RCC 7860 (cell line): ENCODE data around the gene PFKL.
"Not testable (repeated sequence)": the region's sequence is repeated elsewhere in the genome, so short reads cannot be mapped to it uniquely, and the experiment has no call there.

Experiments used
- DNase-seq: peaks from one replicate; pipeline ENCODE4 v3.0.0-alpha.2; 2015; ENCODE audit warnings: low spot score
- FAIRE-seq: peaks from 2 replicates; lab custom pipeline; 2012; peaks lifted over from hg19 to GRCh38; lab: Jason Lieb, UNC

The PFKL gene

GRCh38 chr21:44275041-44275440 is 24.8 kb upstream of the PFKL start:
- DNase-seq = no peak

DNA sequence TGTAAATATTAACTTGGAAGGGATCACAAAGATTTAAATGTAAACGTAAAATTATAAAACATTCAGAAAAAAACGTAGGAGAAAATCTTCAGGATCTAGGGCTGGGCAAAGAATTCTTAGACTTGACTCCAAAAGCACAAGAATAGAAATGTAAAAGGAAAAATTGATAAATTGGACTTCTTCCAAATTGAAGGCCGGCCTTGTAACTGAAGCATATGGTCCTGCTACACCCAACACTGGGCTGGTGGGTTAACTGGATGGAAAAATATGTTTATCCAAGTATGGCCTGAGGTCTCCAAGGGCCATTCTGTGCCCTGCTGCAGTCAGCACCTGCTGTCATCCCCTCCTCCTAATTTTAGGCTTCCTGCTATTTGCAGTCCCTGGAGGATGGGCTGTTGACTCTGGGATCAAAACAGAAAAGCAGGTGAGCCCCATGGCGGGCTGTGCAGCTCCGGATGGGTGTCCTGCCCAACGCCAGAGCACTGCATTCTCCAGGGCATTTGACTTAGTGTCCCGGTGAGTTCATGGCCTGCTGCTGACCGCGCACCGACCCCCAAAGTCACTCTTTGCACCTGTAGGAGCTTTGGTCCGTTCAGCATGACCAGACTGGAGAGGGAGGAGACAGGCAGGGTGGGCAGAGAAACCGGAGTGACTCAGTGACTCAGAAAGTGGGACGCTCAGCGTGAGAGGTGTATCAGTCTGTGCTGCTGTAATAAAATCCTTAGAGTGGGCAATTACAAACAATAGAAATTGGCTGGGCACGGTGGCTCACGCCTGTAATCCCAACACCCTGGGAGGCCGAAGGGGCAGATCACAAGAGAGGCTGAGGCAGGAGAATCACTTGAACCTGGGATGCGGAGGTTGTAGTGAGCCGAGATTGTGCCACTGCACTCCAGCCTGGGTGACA is 20.2 kb upstream of the PFKL start:
- FAIRE-seq = no peak
- DNase-seq = no peak

More at GRCh38 chr21:44275041-44275440, 24.8 kb upstream of the PFKL start:
- no peak for FAIRE-seq

DNA sequence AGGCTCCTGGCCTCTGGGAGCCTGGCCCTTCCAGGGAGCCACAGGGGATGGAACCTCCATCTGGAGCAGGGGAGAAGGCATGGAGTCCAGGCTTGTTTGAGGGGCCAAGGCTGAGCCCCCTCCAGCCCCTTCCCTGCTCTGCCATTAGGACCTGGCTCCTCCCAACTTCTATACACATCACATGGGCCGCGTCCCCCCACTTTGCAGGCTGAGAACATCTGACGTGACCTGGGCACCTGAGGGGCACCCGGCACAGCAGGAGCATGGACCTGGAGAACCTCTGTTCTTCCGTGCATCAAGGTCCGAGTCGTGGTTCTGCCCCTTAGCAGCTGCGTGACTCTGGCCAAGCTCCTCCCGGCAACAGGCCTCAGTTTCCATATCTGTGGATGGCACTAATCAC is 18.1 kb upstream of the PFKL start:
- FAIRE-seq (no peak), DNase-seq (no peak)

GRCh38 chr21:44282370-44282769 is 17.5 kb upstream of the PFKL start:
- FAIRE-seq (no peak), DNase-seq (no peak)

DNA sequence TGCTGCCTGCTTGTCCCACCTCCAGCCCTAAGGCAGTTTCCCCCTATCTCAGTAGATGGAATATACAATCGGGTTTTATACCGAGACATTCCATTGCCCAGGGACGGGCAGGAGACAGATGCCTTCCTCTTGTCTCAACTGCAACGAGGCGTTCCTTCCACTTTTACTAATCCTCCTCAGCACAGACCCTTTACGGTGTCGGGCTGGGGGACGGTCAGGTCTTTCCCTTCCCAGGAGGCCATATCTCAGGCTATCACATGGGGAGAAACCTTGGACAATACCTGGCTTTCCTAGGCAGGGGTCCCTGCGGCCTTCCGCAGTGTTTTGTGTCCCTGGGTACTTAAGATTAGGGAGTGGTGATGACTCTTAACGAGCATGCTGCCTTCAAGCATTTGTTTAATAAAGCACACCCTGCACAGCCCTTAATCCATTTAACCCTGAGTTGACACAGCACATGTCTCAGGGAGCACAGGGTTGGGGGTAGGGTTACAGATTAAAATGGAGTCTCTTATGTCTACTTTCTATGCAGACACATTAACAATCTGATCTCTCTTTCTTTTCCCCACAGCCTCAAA is 16.6 kb upstream of the PFKL start:
- not testable (repeated sequence) for DNase-seq, FAIRE-seq

DNA sequence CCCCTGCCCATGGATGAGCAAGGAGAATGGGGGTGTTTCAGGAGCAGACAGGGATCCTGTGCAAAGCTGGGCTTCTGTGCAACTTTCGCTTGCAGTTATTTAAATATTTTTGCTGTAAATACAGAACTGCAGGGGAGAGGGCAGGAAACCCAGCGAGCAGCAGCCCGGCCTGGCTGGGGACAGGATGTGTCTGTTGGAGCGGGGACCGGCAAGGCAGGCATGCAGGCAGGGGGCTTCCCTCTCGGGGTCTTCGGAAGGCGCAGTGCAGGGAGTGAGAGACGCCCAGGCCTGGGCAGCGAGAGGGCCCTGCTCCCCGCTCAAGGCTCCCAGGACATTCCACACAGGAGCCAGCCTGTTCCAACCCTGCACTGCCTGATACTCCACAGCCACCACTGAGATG is 15.9 kb upstream of the PFKL start:
- FAIRE-seq = no peak
- DNase-seq = no peak

GRCh38 chr21:44285138-44285992 is 14.5 kb upstream of the PFKL start, which contains the start of gene AIRE:
Gene AIRE (plus strand): TSS chr21:44285876. CDS start chr21:44286007, 131 bp downstream.
- no peak for FAIRE-seq
- DNase-seq = no peak

DNA sequence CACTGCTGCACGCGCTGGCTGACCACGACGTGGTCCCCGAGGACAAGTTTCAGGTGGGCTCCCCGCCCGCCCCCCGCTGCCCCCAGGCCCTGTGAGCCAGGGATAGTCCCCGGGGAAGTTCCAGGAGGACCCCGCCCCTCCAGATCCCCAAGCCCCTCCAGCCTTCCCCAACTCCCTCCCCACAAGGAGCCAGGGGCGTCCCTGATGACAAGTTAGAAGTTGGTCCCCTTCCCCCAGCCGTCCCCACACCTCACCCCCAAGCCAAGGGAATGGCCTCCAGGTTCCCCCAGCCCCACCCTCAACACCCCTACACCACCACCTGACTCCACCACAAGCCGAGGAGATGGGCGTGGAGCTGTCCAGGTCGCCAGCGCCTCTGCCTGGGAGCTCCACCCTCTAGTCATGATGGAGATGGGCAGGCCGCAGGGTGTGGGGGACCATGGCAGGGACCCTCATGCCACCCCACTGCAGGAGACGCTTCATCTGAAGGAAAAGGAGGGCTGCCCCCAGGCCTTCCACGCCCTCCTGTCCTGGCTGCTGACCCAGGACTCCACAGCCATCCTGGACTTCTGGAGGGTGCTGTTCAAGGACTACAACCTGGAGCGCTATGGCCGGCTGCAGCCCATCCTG is 13.7 kb upstream of the PFKL start:
- no peak for DNase-seq
- no peak for FAIRE-seq

- FAIRE-seq (no peak), DNase-seq (no peak)
Observed at GRCh38 chr21:44286716-44287632, 12.9 kb upstream of the PFKL start.

DNA sequence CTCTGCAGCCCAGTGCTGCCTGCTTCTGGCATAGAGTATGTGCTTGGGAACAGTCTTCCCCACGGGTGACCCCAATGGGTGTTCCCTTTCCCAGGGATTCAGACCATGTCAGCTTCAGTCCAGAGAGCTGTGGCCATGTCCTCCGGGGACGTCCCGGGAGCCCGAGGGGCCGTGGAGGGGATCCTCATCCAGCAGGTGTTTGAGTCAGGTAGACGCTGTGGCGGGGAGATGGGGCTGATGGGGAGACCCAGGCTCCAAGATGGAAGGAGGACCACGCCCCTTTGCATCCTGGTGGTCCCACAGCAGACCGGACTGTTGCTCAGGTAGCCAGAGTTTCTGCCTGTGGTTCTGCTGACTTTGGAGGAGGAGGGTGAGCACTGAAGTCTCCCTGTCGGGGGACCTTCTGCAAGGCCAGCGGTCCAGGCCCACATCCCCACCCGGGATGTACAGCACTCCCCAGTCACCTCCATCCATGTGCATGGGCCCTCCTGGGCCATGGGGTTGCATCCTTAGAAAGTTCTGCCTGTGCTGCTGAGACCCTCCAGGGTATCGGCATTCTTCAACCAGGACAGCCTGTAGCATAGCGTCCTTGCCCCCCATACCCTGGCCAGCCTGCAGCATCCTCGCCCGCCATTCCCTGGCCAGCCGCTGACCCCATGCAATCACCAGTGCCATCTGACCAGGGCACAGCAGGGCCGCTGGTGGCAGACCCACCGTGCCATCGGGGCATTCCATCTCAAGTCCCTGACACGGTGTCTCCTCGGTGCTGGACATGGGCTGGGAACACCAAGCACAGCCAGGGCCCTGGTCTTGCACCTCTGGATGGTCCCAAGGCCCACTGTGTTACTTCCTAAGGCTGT is 11.4 kb upstream of the PFKL start:
- FAIRE-seq (no peak), DNase-seq (no peak)

- DNase-seq (no peak), FAIRE-seq (no peak)
Observed at GRCh38 chr21:44289381-44290010, 10.4 kb upstream of the PFKL start.

GRCh38 chr21:44290327-44291077 is 9.4 kb upstream of the PFKL start:
- FAIRE-seq (no peak), DNase-seq (no peak)

- no peak for DNase-seq
- no peak for FAIRE-seq
Observed at GRCh38 chr21:44291078-44291935, 8.5 kb upstream of the PFKL start.

- DNase-seq (no peak), FAIRE-seq (no peak)
Observed at GRCh38 chr21:44291936-44292811, 7.7 kb upstream of the PFKL start.

DNA sequence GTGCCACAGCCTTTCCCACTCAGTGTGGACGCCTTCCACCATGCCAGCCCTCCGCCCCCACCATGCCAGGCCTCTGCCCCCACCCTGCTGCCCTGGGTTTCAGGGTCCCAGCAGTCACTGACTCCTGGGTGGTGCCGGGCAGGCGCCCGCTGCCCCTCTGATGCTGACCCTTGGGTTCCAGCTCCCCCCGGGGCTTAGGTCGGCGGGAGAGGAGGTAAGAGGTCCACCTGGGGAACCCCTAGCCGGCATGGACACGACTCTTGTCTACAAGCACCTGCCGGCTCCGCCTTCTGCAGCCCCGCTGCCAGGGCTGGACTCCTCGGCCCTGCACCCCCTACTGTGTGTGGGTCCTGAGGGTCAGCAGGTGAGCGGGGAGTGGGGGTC is 7.0 kb upstream of the PFKL start:
- DNase-seq = no peak
- no peak for FAIRE-seq
